Skeletal muscle tissue (tissue), 4 donors: ENCODE measurements around the gene DNMT1. TPM values are rescaled to one million over a fixed set of nuclear protein-coding genes. Genes with fewer than 3 reads are reported as not detected.
"Not testable (repeated sequence)": the region's sequence is repeated elsewhere in the genome, so short reads cannot be mapped to it uniquely, and the experiment has no call there.

Source experiments
- H3K27ac ChIP-seq: one replicate; pipeline ENCODE4 v1.7.0; 2013; ENCODE audit warnings: mild to moderate bottlenecking, low read depth, low read length, inconsistent platforms
- H3K27me3 ChIP-seq, 3 donors: one replicate each; pipeline ENCODE4 v1.7.0; 2013; ENCODE audit warnings: low read length in 3 of 3; ENCODE audit not compliant: control insufficient read depth in 3 of 3, insufficient read depth in 3 of 3
- H3K36me3 ChIP-seq, 3 donors: one replicate each; pipeline ENCODE4 v1.7.0; 2013; ENCODE audit warnings: low read length in 3 of 3; ENCODE audit not compliant: control insufficient read depth in 3 of 3, insufficient read depth in 3 of 3
- H3K4me1 ChIP-seq, 3 donors: one replicate each; pipeline ENCODE4 v1.7.0; 2013; ENCODE audit warnings: low read length in 3 of 3, mild to moderate bottlenecking in 3 of 3; ENCODE audit not compliant: control insufficient read depth in 3 of 3, insufficient read depth in 3 of 3
- H3K4me3 ChIP-seq, 3 donors: one replicate each; pipeline ENCODE4 v1.7.0; 2013; ENCODE audit warnings: low read length in 3 of 3
- H3K9ac ChIP-seq, 3 donors: one replicate each; pipeline ENCODE4 v1.7.0; 2013; ENCODE audit warnings: low read length in 3 of 3, mild to moderate bottlenecking in 3 of 3, moderate library complexity in 2 of 3, low read depth in 1 of 3
- H3K9me3 ChIP-seq, 3 donors: one replicate each; pipeline ENCODE4 v1.7.0; 2013; ENCODE audit warnings: low read length in 3 of 3; ENCODE audit not compliant: control insufficient read depth in 3 of 3
- total RNA-seq: library from RNA; depleted of rRNA; stranded (reverse); fragments of >200 nt; gene quantifications from one replicate; pipeline ENCODE4 v1.2.3, GENCODE V29; 2014
- donor health status: Osteomylitis.

Gene DNMT1
- total RNA-seq, 1 donor from 2014 or later, result 25.6 TPM

- H3K9ac ChIP-seq, result no peak overlapping the region
- H3K9me3 ChIP-seq, result no peaks in the 10 kb centered on the region
- no peak overlapping the region for H3K4me3 ChIP-seq
- peaks cover 10 to 39% (median 32%) of the 10 kb centered on the region in 3 donors for H3K36me3 ChIP-seq
- H3K27ac ChIP-seq, result no peak overlapping the region
- H3K4me1 ChIP-seq, result no peaks in the 10 kb centered on the region
- H3K27me3 ChIP-seq, result no peaks in the 10 kb centered on the region
Observed at GRCh38 chr19:10168386-10168948, 26.3 kb downstream of the DNMT1 start.

- Histone ChIP-seq H3K4me1 (no peaks in the 10 kb centered on the region), H3K4me3 (no peak overlapping the region), H3K36me3 (peaks cover 15 to 38% (median 24%) of the 10 kb centered on the region in 3 donors), H3K9me3 (no peaks in the 10 kb centered on the region), H3K27me3 (no peaks in the 10 kb centered on the region), H3K9ac (no peak overlapping the region), H3K27ac (no peak overlapping the region)
Observed at GRCh38 chr19:10167459-10167858, 27.3 kb downstream of the DNMT1 start.

- not testable (repeated sequence) for H3K27ac ChIP-seq, H3K27me3 ChIP-seq, H3K4me1 ChIP-seq, H3K9me3 ChIP-seq, H3K9ac ChIP-seq, H3K4me3 ChIP-seq
- peaks cover 17 to 40% (median 27%) of the 10 kb centered on the region in 3 donors for H3K36me3 ChIP-seq
Observed at GRCh38 chr19:10166501-10166900, 28.3 kb downstream of the DNMT1 start.

DNA sequence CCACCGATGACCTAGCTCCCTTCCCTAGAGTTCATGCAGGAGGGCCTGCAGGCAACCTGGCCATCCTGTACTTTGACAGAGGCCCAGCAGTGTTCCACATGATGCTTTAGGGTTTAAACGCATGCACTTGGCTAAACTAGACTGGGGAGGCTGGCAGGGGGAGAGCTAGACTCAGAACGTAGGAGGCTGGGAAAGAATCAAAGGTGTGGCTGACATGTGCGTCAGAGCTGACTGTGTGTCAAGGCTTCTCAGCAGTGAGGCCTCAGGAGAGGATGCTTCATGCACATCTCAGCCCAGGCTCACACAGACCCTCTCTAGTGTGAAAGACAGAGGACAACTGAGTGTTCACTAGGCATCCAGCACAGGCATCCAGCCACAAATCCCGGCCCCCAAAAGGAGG is 28.7 kb downstream of the DNMT1 start:
- no peaks in the 10 kb centered on the region for H3K9me3 ChIP-seq
- no peaks in the 10 kb centered on the region for H3K27me3 ChIP-seq
- no peak overlapping the region for H3K27ac ChIP-seq
- no peaks in the 10 kb centered on the region for H3K4me1 ChIP-seq
- no peak overlapping the region for H3K9ac ChIP-seq
- peaks cover 19 to 42% (median 27%) of the 10 kb centered on the region in 3 donors for H3K36me3 ChIP-seq
- no peak overlapping the region for H3K4me3 ChIP-seq

- H3K27ac ChIP-seq, result no peak overlapping the region
- H3K4me3 ChIP-seq, result no peak overlapping the region
- H3K9ac ChIP-seq, result no peak overlapping the region
- H3K9me3 ChIP-seq, result no peaks in the 10 kb centered on the region
- H3K4me1 ChIP-seq, result no peaks in the 10 kb centered on the region
- no peaks in the 10 kb centered on the region for H3K27me3 ChIP-seq
- H3K36me3 ChIP-seq, result peaks cover 31 to 55% (median 33%) of the 10 kb centered on the region in 3 donors
Observed at GRCh38 chr19:10163536-10163935, 31.2 kb downstream of the DNMT1 start.

DNA sequence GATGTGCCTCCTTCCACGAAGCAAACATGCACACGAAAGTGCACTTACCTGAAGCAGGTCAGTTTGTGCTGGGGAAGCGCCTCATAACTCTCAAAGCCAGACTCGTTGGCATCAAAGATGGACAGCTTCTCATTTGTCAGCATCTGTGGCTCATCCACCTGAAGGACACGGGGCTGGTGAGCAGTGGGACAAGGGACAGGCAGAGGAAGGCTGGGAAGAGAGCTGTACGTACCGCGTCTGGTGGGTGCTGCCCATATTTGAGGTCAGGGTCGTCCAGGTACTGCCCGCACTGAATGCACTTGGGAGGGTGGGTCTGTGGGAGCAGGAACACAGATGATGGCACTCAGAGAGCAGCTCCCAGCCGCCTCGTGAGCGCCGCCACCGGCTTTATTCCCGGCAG is 35.1 kb downstream of the DNMT1 start:
- Histone ChIP-seq H3K27me3 (no peaks in the 10 kb centered on the region), H3K9ac (no peak overlapping the region), H3K9me3 (no peaks in the 10 kb centered on the region), H3K4me3 (no peak overlapping the region), H3K36me3 (peaks cover 32 to 57% (median 47%) of the 10 kb centered on the region in 3 donors), H3K27ac (no peak overlapping the region), H3K4me1 (no peaks in the 10 kb centered on the region)

DNA sequence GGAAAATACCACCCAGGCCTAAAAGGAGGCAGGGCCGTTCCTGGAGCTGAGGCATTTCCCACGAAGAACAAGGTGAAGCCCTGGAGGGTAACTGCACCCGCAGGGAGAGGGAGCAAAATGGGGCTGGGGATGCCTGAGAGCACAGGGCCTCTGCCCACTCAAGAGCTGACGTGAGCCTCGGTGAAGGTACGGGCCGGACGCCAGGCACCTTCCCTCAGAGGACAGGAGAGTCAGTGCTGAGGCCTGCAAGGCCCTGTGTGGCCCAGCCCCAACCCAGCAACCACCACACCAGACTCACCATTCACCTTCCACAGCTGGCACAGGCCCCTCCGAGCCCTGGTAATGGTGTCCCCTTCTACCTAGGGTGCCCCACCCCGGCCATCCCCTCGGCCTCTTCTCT is 36.3 kb downstream of the DNMT1 start:
- Histone ChIP-seq H3K9me3 (no peaks in the 10 kb centered on the region), H3K4me3 (no peak overlapping the region), H3K36me3 (peaks cover 40 to 63% (median 54%) of the 10 kb centered on the region in 3 donors), H3K27ac (no peak overlapping the region), H3K27me3 (no peaks in the 10 kb centered on the region), H3K9ac (no peak overlapping the region), H3K4me1 (no peaks in the 10 kb centered on the region)

DNA sequence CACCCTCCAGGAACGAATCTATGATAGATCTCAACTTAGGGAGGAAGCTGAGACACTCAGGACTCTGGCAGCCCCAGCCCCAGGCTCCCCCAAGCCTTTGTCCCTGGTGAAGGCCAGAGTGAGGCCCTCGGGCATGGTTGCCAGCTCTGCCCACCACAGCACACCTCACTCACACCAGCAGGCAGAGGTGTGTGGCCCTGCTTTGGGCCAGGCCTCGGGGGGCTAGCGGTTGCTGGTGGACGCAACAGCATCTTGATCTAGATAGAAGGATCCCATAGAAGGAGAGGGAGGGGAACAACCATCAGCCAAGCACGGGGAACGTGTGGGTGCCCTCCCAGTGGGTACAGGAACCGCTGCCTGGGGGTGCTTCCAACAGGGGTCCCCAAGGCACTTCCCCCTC is 36.7 kb downstream of the DNMT1 start:
- no peaks in the 10 kb centered on the region for H3K4me1 ChIP-seq
- no peak overlapping the region for H3K9ac ChIP-seq
- H3K27me3 ChIP-seq, result no peaks in the 10 kb centered on the region
- H3K27ac ChIP-seq, result no peak overlapping the region
- no peaks in the 10 kb centered on the region for H3K9me3 ChIP-seq
- H3K36me3 ChIP-seq, result peaks cover 40 to 60% (median 50%) of the 10 kb centered on the region in 3 donors
- H3K4me3 ChIP-seq, result no peak overlapping the region

GRCh38 chr19:10155839-10156238 is 38.9 kb downstream of the DNMT1 start:
- no peak overlapping the region for H3K27ac ChIP-seq
- no peak overlapping the region for H3K4me3 ChIP-seq
- H3K9ac ChIP-seq, result no peak overlapping the region
- peaks cover 40 to 69% (median 50%) of the 10 kb centered on the region in 3 donors for H3K36me3 ChIP-seq
- peaks cover 0 to 3% (median 2%) of the 10 kb centered on the region in 3 donors for H3K4me1 ChIP-seq
- H3K27me3 ChIP-seq, result no peaks in the 10 kb centered on the region
- H3K9me3 ChIP-seq, result no peaks in the 10 kb centered on the region

DNA sequence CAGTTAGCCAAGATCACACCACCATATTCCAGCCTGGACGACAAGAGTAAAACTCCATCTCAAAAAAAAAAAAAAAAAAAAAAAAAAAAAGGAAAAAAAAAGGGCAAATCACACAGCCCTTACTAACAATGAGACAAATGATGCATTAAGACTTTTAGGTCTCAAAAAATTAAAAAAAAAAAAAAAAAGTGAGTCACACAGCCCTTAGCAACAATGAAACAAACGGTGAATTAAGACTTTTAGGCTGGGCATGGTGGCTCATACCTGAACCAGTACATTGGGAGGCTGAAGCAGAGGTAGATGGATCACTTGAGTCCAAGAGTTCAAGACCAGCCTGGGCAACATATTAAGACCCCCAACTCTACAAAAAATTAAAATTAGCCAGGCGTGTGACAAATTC is 42.7 kb downstream of the DNMT1 start:
- no peaks in the 10 kb centered on the region for H3K27me3 ChIP-seq
- no peak overlapping the region for H3K27ac ChIP-seq
- no peak overlapping the region for H3K9ac ChIP-seq
- peaks cover 0 to 3% (median 2%) of the 10 kb centered on the region in 3 donors for H3K4me1 ChIP-seq
- no peaks in the 10 kb centered on the region for H3K9me3 ChIP-seq
- H3K36me3 ChIP-seq, result peaks cover 40 to 58% (median 46%) of the 10 kb centered on the region in 3 donors
- no peak overlapping the region for H3K4me3 ChIP-seq
